ENCODE results near the gene IL1A.

Gene IL1A

DNA sequence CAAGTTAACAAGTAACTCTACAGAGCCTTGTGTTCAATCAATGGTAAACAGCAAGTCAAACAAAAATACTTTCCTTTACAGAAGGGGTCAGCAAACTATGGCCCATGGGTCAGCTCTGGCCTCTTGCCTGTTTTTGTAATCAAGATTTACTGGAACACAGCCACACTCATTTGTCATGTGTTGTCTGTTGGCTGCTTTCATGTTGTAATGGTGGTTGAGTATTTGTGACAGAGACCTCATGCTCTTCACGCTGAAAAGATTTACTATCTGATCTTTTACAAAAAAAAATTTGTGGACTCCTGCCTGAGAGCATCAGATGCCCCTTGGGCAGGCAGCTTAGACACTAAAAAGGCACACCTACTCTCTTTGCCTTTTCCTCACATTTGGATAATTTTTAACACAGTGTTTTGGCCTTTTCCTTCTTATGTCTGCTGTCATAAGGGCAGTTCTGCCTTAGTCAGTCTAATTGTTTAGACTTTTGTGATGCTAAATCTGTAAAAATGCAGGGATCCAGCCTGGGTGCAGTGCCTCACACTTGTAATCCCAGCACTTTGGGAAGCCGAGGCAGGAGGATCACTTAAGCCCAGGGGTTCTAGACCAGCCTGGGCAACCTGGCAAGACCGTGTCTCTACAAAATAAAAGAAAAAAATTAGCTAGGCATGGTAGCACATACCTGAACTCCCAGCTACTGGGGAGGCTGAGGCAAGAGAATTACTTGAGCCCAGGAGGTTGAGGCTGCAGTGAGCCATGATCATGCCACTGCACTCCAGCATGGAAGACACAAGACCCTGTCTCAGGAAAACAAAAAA, 34.0 kb upstream of the IL1A start:
- no peak for DNase-seq (ENCODE audit: low spot score)

DNA sequence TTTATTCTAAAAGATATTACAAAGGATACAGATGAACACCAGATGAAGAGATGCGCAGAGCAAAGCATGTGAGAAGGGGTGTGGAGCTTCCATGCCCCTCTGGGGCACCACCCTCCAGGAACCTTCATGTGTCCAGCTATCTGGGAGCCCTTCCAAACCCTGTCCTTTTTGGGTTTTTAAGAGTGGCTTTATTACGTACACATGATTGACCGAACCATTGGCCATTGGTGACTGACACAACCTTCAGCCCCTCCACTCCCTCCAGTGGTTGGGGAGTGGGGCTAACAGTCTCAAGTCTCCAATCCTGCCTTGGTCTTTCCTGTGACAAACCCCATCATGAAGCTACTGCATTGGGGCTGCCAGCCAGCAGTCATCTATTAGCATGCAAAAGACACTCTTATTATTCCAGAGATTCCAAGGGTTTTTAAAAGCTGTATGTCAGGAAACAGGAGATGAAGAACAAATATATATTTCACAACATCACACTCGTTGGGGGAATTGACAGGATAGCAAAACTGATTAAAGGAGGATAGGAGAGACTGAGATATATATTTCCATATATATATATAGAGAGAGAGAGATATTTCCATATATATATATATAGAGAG, 32.9 kb upstream of the IL1A start:
- no peak for DNase-seq (ENCODE audit: low spot score)

DNA sequence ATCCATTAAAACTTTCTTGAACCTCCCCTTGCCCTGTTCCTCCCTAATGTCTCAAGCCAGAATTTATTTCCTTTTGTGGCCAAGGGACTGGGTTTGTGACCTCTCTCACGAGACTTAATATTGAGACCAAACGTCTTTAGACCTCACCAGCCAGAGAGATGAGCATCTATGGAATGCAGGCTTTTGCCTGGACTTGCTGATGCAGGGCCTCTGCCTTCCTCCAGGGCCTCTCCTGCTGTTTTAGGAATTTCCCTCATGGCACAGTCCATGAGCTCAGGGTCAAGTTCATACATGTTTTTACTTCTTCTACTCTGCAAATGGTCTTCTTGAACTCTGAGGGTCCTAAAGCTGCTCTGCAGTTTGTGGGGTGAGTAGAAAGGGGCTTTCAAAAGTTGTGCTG, 30.0 kb upstream of the IL1A start:
- DNase-seq (ENCODE audit: low spot score): no peak

DNA sequence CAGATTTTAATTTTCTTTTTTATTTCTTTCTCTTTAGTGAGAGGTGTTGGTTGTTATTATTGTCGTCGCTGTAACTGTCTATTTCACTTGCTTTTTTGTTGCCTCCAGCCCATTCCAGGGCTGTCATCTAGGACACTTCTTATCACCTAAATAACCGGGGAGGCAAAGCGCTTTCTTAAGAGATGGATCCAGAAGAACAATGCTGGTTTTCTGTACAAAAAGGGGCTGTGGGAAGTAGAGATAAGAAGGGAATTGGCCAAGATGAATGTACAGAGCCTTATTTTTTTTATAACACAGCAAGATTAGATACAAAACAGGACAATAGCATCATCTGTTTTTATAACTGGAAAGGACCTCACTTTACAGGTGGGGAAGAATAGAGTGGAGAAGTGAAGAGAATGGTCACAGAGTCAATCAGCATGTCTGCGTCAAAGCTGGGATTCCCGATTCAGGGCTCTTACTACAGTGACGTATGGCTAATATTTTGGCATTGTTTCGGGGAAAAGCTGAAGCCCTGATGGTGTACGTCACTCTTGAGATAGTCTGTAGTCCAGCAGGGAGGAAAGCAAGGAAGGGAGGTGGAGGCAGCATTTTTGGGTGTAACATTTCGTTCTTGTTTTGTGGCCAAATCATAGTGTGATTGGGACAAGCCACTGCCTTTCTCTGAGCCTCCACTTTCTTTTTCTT, 29.1 kb upstream of the IL1A start:
- DNase-seq (ENCODE audit: low spot score): no peak

DNA sequence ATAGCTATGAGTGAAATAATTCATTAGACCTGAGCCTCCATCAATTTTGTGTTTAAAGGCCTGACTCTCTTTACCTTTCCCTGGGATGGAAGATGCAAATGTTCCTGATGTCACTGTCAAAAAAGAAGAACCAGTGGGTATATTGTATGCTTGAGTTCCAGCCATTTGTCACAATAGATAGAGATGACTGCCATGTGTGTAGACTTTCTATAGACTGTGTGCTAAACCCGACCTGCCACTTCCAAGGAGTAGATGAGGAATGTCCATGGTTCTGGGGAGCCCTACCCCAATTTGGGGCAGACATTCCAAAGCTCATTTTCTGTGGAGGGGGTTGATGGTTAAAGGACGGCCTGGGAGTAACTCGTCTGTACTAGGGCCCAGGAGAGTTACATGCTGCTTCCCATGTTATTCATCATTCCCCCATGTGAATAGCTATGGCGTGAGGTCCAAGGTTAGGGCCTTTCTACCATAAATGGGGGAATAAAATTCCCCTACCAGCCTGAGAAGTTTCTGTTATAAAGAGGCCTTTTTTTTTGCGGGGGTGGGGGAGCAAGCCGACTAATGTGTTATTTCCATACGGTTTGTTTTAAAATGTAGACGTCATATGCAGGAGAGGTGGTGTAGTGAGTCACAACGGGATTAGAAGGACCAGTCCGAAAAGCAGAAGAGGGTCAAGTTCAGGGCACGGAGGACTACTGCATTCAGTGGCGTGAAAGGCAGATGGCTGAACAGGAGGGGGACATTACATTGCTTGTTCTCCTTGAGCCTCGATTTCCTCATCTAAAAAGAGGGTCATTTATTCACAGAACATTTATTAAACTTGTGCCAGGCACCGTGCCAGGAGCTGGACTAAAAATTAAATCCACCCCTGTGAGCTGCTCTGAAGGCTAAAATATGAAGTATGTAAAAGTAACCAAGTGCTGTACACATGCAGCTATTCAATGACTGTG, 28.3 kb upstream of the IL1A start:
- DNase-seq (ENCODE audit: low spot score): no peak

DNA sequence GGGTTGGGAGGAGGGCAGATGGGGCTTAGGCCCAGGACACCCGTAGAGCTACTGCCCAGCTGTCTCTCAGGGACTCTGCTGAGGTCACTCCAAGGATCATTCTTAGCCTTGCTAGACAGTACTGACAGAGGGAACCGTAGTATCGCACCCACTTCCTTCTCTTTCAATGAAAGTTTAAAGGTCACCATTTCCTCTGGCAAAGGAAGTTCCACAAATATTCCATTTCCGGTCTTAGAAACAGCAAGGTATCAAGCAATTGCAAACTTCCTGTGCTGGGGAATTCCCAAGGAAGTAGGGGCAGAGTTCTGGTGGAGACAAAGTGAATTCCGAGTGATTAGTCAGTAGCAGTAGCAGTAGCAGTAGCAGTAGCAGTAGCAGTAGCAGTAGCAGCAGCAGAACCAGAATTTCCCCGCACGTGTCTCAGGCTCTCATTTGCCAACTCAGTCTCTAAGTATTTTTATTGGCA, 27.6 kb upstream of the IL1A start:
- no peak for DNase-seq (ENCODE audit: low spot score)

DNA sequence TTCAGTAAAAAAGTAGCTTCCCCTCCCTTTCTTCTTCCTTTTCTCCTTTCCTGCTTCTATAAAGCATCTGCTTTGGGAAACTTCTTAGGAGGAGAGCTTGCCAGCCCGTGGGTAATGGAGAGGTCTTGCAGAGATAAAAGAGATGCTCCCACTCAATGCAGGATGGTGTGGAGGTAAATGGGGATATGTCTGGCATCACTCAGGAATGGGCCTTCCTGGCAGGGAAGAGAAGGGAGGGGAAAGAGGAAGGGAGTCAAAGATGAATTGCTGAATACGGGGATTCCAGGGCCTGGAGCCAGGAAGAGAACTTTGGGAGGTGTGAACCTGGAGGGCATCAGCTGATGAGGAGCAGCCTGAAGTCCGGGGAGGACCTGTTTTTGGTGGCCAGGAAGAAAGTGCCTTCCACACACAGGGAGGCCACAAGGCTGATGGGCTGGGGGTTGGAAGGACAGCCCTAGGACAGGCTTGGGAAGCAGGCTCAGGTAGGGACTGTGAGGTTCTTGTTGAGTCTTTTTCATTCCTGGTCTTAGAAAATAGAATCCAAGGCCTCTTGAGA, 27.1 kb upstream of the IL1A start:
- DNase-seq (ENCODE audit: low spot score): no peak

DNA sequence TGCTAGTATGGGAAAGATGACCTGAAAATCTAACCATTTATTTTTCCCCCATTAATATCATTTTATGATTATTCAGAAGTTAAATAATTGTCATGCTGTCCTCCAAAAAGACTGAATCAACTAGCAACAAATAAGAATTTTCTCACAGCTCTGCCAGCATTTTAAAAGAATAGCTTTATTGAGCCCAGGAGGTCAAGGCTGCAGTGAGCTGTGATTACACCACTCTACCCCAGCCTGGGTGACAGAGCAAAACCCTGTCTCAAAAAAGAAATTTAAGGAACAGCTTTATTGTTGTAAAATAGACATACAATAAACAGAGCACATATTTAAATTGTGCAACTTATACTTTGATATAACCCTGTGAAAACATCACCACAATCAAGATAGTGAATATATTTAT, 24.8 kb upstream of the IL1A start:
- DNase-seq (ENCODE audit: low spot score): no peak

DNA sequence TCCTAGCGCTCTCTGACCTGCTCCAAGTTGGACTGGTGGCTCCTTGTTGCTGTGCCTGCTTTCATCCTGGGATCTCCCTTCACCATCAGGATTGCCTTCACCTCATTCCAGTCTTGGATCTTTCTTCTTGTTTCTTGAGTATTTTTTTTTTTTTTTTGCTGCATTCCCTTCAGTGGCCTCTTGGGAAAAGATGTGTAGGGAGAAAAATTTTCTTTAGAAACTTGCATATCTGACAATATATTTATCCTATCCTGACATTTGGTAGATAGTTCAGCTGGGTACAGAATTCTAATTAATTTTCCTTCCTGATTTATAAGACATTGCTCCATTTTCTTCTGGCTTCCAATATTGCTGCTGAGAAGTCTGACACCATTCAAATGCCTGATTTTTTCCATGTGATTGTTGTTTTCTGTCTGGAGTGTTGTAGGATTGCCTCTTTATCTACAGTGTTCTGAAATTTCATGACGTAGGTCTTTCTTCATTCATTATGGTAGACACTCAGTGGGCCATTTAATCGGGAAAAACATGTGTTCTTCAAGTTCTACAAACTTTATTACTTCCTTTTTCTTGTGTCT, 23.0 kb upstream of the IL1A start:
- DNase-seq (ENCODE audit: low spot score): no peak

DNA sequence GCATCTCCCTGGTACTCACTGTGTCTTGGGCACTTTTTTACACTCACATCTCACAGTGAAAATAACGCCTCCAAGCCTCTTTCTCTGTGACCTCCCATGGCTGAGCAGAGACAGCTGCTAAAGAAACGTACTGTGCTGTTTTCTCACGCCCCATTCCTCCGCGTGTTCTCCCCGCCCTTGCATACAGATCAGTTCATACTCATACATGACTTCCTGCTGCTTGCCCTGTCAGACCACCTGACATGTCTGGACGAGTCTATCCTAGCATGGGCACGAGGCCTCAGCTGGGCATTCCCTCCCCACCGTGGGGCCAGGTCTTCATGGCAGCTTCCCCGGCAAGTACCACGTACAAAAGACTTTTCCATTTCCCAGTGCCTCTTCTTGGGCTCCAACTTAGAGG, 21.2 kb upstream of the IL1A start:
- no peak for DNase-seq (ENCODE audit: low spot score)

DNA sequence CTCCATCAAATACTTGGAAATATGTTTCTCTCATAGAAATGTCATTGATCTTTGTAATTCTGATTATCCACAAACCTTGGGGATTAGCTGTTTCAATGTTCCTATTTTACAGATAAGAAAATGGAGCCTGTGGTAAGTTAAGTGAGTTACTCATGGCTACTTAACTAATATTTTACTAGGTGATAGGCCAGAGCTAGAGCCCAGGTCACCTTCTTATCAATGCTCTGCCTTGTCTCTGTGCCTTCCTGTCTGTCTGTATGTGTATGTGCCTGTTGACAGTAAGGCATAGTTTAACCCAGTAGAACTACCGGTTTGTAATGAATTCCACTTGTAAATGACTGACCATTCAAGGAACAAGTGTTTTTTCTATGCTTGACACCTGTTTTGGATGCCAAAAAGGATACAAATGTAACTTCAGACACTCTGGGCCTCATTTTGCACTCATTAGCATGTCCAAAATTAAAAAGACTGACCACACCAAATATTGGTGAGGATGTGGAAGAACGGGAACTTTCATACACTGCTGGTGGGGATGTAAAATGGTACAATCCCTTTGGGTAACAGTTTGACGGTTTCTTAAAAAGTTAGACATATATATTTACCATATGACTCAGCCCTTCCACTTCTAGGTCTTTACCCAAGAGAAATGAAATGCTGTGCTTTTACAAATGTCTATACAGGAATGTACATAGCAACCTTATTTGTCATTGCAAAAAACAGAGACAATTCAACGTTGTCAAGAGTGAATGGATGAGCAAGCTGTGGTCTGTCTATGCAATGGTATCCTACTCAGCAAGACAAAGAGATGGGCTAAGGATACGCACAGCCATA, 19.6 kb upstream of the IL1A start:
- DNase-seq (ENCODE audit: low spot score): no peak

DNA sequence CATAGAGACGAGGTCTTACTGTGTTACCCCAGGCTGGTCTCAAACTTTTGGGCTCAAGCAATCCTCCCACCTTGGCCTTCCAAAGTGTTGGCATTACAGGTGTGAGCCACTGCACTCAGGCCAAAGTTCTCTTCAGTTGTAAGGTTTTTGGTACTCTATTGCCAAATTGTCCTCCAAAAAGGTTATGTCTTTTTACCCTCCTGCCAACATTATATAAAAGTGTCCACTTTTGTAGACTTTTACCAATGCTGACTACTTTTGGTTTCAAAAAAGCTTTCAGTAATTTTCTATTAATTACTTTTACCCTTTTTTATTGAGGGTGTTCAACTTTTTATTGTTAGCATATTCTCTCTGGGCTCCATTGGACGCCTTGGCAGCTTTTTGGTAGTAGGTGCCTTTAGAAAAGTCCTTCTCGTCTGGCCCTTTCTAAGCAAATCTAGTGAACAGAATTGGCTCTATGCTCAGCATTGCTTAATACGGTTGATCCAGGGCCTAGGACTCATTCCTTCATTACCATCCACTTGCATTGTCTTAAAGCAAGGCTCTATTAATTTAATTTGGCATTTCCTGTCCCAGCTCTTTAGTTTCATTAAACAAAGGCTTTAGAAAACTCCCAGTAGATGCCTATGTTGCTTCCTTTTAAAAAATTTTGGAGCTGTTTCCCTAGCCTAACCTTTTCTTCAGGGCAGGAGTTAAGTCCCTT, 16.7 kb upstream of the IL1A start:
- no peak for DNase-seq (ENCODE audit: low spot score)

DNA sequence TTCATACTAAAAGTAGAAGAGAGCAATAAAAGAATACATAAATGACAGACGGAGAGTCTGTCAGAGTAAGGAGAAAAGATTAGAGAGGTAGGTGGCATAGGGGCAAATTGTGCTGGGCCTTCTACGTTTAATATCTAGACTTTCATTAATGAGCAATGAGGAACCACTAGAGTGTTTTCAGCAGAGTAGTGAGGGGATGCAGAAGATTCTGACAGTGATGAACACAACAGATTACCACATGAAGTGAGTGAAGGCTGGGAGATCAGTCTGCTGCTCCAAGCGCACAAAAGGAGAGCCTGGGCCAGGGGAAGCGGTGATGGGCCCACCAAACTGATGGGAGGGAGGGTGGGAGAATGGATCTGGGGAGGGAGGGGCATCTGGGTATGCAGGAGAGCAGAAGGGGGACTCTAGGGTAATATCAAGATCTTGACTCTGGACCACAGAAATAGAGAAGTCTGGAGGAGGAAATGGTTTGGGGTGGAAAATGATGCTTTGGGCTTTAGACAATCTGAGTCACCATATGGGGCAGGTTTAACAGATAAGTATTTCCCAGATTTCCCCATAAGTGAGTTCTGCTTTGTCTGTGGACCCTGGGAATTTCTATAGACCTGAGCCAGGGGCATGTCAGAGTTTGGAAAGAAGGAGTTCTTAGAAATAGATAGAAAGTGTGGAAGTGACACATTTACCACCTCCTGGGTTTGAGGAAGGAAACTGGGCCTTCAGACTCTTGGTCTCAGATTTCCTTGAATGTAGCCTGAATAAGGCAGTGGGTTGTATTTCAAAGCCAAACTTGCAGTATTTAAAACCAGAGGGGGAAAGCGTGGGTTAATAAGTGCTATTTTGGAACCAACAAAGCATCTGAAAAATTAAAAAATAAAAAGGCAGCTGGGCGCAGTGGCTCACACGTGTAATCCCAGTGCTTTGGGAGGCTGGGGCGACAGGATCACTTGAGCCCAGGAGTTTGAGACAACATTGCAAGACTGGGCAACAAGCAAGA, 15.0 kb upstream of the IL1A start:
- no peak for DNase-seq (ENCODE audit: low spot score)

DNA sequence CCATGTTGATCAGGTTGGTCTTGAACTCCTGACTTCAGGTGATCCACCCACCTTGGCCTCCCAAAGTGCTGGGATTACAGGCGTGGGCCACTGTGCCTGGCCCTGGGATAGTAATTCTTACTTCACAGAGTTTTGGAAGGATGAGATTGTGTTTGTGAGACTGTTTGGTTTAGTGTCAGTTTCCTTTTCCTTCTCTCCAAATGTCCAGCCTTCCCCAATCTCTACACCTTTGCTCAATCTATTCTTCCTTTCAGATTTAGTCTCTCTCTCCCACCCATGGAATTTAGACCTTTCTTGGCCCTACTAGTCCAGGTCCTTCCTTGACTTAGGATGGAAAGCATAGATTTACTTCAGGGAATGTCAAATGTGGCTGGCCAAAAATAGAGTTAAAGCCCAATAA, 12.2 kb upstream of the IL1A start:
- no peak for DNase-seq (ENCODE audit: low spot score)

DNA sequence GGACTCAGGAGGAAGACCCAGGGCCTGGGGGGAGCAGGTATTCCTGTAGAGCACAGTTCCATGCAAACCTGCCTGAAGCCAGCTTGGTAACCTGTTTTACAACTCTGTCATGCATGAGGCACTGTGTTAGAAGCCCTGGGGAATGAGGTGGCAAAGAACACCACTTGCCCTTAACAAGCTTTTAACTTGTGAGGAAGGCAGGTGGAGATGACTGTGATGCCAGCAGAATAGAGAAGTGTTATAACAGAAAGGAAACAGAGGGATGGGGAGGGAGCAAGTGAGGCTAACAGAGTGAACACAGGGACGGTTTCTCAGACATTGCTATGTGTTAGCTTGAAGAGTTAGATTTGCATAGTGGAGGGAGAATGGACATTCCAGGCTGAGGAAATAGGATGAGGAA, 11.5 kb upstream of the IL1A start:
- DNase-seq (ENCODE audit: low spot score): no peak

DNA sequence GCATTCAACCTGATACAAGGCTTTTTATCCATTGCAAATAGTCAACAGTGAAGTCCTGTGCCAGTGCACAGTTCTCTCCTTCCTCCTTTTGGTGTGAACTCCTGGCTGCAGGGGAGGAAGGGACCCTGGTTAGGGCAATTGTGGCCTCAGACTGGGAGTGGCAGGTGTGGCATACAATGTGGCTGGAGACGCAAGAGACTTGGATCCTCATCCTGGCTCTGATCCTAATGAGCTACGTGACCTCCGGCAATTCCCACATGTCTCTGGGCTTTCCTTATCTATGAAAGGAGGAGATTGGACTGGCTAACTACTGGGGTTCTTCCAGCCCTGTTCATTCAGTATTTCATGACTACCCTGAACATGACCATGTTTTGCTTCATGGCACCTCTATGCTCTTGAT, 10.5 kb upstream of the IL1A start:
- DNase-seq (ENCODE audit: low spot score): no peak

DNA sequence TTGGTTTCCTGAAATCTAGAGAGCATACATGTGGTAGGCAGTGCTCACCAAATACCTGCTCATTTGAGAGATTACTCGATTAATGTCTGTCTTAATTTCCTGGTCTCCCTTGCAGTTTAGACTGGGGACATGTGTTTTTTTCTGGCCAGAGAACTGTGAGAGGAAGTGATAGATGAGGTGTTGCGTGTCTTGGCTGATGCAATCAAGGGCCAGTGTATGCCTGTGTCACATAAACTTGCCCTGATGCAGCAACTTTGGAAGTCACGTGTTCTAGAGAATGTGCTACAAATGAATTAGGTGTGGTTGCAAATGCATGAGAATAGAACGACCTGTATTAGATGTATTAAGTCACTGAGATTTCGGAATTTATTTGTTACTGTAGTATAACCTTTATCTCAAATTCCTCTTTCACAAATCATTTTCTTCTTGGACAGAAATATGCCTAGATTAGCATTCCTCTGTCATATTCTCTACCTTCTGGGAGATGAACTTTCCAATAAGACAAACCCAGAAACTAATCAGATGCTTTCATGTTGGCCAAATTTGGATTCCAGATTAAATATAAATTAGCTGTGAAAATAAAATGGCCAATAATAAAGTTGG, 9.9 kb upstream of the IL1A start:
- DNase-seq (ENCODE audit: low spot score): peak; percentile 34

DNA sequence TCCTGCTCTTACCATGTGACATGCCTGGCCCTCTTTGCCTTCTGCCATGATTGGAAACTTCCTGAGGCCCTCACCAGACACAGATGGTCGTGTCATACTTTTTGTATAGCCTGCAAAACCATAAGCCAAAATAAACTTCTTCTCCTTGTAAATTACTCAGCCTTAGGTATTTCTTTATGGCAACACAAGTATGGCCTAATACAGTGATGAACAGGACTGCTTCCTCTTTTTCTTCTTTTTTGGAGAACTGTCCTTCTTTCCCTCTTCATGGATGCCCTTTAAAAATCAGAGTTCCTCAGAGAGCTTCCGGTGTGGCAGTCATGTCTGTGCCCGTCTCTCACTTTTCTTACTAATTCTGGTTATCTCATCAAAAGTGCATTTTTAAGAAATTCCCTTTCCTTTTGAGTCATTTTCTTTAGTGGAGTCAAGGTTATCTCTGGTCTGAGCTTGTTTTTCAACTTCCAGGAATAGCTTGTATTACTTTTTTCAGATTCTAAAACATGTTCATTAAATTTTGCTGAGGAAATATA, 9.2 kb upstream of the IL1A start:
- DNase-seq (ENCODE audit: low spot score): no peak
